Fibroblast of skin of back (primary cell): ENCODE measurements around the gene PTGIR.
"Not testable (repeated sequence)": the region's sequence is repeated elsewhere in the genome, so short reads cannot be mapped to it uniquely, and the experiment has no call there.

Source experiments
- DNase-seq: peaks from one replicate; pipeline ENCODE4 v3.0.0-alpha.2; 2013

The PTGIR gene

DNA sequence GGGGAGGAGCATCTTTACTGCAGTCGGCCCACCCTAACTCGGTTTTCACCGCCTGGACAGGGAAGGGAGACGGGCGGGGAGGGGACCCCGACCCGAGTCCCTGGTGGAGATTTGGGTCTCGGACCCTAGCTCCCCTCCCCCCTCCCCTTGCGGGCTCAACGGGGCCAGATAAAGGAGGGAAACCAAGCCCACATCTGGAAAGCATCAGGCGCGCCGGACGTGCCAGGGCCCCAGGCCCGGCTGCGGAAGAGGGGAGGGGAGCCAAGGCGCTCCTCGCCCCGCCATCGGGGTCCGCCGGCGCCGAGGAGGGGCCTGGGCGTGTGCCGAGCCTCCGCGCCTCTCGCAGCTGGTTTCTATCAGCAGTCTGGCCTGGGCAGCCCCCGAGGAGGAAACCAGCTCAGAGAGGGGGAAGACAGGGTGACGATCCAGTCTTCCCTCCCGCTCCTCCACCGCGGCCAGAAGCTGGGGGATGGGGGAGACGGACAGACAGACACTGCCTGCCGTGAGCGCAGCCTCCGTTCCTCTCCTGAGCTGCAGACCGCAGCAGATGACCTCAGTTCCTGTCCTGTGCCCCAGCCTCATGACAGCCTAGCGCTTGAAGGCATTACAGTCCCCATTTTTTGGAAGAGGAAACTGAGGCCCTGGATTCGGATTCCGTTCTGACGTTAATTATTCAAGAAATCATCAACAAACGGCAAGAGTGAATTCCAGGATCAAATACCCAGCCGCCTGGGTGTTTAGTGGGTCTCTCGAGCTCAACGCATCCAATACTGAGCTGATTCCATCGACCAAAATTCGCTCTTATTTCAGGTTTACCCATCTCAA, 14.7 kb upstream of the PTGIR start:
- peak; percentile 68 for DNase-seq

- DNase-seq: no peak
These were observed 12.3 kb upstream of the PTGIR start for GRCh38 chr19:46637224-46637623.

DNA sequence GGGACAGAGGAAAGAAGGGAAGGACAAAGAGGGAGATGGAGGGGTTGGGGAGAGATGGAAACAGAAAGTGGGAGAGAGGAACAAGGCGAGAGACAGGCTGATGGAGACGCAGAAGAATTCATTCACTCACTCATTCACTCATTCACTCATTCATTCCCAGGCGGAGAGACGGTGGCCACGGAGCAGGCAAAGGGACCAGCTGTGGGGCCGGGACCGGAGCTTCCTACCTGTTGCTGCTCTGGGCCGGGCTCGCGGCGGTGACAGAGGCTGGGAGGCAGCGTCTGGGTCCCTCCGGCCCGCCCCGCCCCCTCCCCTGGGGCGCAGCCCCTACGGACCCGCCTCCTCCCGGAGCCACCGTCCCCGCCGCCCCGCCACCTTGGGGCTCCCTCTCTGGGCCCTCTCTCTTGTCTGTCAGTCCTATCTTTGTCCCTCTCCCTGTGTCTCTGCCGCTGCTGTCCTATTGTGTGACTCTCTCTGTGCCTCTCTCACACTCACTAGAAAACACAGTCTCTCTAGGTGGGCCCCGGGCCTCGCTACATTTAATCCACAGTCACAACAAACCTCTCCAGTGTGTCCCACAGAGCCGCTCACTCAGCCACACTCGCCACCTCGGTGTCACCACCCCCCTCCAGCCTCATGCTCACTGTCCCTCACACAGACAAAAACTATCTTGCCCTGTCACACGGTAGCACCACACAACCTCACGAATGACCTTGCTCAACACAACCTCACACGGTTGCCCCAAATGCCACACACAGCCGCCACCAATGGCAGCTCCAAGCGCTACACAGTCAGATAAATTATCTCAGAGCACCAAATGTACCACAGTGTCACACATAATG, 11.3 kb upstream of the PTGIR start, which contains the start of gene GNG8:
TSS of gene GNG8 (minus strand) at position 283 of the 842 bp plus-strand sequence. CDS start 1,520 bp downstream, outside the sequence.
- no peak for DNase-seq

- no peak for DNase-seq
These were observed 9.8 kb upstream of the PTGIR start for GRCh38 chr19:46634656-46635218.

DNA sequence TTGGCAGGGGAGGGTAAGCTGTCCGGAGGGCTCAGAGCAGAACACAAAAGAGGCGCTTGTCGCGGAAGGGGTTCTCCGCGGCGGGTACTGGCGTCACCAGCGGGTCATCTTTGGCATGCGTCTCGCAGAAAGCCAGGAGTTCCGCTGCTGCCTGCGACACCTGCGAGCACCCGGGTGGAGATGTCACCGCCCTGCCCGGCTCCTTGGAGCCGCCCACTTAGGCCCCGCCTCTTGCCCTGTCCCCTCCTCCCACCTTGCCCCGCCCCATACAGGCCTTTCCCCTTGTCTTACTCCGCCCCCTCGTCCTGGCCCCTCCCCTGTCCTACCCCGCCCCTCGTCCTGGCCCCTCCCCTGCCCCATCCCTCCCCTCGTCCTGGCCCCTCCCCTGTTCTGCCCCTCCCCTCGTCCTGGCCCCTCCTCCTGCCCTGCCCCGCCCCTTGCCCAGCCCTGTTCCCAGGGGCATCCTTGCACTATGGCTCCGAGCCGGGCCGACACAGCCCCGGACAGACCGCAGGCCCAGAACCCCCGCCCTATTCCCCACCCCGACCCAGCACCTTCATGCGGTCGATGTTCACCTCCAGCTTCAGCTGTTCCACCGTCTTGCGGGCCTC, 9.3 kb upstream of the PTGIR start:
- peak; percentile 78 for DNase-seq

GRCh38 chr19:46633130-46633529, 8.2 kb upstream of the PTGIR start:
- no peak for DNase-seq

- peak; percentile 62 for DNase-seq
These were observed 6.6 kb upstream of the PTGIR start for GRCh38 chr19:46631481-46631880.

- DNase-seq: no peak
These were observed 5.8 kb upstream of the PTGIR start for GRCh38 chr19:46630586-46631205.

DNA sequence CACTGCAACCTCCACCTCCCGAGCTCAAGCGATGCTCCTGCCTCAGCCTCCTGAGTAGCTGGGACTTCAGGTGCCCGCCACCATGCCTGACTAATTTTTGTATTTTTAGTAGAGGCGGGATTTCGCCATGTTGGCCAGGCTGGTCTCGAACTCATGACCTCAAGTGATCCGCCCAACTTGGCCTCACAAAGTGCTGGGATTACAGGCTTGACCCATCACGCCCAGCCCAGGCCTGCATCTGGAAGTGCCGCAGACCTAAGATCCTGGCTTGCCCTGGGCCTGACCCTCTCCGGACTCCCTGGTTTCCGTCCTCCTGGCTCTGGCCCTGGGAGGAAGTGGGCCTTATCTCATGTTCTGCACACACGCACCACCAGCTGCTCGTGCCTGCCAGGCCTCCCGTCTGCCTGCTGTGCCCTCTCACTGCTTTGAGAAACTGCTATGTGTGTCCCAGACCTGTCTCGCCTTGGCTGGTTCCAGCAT, 4.7 kb upstream of the PTGIR start:
- no peak for DNase-seq

- not testable (repeated sequence) for DNase-seq
These were observed 4.1 kb upstream of the PTGIR start for GRCh38 chr19:46628970-46629369.

DNA sequence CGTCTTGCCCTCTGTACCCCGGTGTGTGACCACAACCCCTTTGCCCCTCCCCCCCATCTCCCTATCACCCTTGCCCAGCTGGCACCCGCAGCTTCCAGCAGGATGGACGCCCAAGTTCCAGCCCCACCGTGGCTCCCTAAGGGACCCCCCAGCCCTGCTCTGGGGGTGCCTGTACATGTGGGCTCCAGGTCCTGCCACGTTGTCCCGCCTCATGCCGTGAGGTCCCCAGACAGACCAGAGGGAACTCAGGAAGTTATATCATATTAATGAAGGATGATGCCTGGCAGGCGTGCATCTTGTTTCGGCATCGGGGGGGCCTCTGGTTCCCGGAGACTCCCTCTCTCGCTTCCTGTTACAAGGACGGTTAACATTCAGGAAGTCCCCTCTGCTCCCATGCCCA, 1.6 kb upstream of the PTGIR start:
- DNase-seq: no peak

DNA sequence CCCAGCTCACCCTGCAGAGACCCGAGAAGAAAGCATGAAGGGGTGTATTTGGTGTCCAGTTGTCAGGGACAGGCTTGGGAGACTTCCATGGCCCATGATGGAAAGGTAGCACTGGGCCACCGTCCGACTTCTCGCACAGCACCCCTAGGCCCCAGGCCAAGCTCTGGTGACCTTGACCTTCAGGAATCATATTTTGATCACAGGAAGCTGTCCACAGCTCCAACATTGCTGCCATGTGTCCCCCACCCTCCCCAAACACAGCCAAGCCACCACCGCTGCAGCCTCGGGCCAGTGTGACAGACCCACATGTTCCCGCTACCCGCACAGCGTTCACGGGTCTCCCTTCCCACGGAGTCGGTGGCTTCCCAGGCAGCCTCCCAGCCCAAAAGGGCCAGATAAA, 842 bp upstream of the PTGIR start:
- DNase-seq: no peak

- DNase-seq: no peak
These were observed 880 bp downstream of the PTGIR start for GRCh38 chr19:46623915-46624502.

GRCh38 chr19:46622118-46622446, 2.8 kb downstream of the PTGIR start:
- no peak for DNase-seq

GRCh38 chr19:46621191-46622117, 3.4 kb downstream of the PTGIR start:
- DNase-seq: no peak

DNA sequence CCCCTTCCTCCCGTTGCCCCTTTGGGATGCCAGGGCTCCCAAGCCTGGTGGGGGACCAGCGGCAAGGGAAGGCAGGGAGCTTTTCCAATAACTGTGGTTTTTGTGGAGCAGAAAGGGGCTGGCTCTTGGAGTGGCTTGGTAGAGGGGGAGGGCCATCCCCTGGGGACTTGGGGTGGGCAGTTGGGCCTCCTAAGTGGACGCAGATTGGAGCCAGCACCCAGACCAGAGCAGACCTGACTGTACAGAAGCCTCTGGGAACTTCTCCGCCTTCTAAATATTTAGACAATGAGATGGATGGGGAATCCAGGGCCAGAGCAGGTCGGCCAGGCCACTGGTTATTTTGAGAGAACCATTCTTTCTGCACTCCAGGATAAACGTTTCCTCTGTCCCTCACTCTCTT, 4.2 kb downstream of the PTGIR start:
- DNase-seq: peak; percentile 76

- DNase-seq: no peak
These were observed 4.6 kb downstream of the PTGIR start for GRCh38 chr19:46620267-46620666.

DNA sequence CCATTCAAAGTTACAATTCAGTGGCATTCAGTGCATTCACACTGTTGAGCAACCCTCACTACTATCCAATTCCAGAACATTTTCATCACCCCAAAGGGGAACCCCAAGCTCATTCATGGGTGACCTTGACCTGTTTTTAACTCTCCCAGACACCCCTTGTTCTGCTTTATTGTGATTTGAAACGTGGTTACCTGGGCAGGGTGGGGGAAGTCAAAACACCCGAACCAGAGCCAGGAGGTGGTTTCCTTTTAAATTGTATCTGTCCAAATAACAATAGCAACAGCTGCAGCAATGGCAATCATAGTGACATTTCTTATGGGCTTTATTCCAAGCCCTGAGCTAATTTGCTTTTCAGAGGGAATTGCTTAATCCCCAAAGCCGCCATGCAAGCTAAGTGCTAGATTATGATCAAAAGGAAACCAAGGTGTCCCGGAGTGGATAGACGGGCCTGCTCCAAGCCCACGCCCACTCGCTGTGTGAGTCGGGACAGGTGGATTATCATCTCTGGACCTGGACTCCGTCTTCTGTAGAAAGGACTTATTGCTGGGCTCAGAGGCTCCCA, 6.1 kb downstream of the PTGIR start:
- DNase-seq: no peak

DNA sequence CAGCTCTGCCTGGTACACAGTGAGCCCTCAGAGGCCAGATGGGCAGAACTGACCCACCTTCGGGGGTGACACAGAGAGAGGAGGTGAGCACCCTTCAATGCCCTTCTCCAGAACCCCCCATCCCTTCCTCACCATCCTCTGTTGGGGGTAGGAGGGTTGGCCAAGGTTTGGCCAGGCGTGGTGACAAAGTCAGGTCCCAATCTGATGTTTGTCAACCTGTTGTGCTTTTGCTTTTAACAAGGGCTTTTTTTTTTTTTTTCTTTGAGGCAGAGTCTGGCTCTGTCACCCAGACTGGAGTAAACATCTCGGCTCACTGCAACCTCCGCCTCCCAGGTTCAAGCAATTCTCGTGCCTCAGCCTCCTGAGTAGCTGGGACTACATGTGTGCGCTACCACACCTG, 7.3 kb downstream of the PTGIR start:
- no peak for DNase-seq

DNA sequence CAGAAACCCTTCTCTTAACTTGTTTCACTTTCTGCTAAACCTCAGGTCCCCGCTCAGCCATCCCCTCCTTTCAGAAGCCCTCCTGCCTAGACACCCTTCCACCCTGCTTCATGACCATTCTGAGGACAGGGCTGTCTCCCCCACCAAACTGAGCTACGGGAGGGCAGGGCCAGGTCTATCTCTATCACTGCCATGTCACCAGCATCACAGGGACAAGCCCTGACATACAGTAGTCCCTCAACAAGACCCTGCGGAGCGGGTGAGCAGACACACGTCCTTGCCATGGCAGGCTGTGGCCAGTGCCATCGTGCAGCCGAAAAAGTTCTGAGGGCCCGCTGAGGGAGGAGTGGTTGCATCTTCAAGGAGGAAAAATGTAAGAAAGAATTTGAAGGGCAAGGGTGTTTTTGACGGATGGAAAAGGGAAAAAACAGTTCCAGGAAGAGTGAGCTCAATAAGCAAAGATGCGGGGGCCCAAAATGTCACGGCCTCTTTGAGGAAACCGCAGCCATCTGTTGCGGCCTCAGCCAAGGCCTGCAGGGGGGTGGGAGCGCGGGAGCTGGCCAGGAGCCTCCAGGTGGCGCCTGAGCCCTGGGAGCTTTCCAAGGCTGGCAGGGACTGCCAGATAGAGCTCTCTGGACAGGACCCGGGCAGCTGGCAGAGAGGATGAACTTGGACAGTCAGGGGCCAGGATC, 8.1 kb downstream of the PTGIR start:
- DNase-seq: peak; percentile 35
